IMR-90 (cell line): ENCODE measurements around the gene ANKRD44. TPM values are rescaled to one million over a fixed set of nuclear protein-coding genes. Genes with fewer than 3 reads are reported as not detected.

Source experiments
- ATAC-seq: fragments of 200-7000 bp; cut with Tn5 transposase; 2 replicates; pipeline ENCODE4 v1.9.1; 2020; ENCODE audit warnings: low read depth, mild to moderate bottlenecking, moderate library complexity
- BruUV-seq: library from RNA; stranded (reverse); fragments of 400-500 nt; replicated peaks from 2 replicates; lab custom pipeline; 2021; lab: Mats Ljungman, UMichigan
- CTCF ChIA-PET: fragments of 300-600 bp; formaldehyde crosslinking; extraction: SDS; loops from one replicate; lab custom pipeline; 2021; ENCODE audit warnings: antibody characterized with exemption; lab: Yijun Ruan, JAX
- POLR2A ChIA-PET: fragments of 300-600 bp; sonication (Branson Sonifier 250); formaldehyde crosslinking; loops from one replicate; lab custom pipeline; 2022; ENCODE audit warnings: antibody characterized with exemption; ENCODE audit not compliant: unreplicated experiment; lab: Charles Lee
- DNase-seq: peaks from one replicate; pipeline ENCODE4 v3.0.0; 2013
- H2AFZ ChIP-seq: replicated peaks from 2 replicates; pipeline ENCODE3; 2013; ENCODE audit warnings: low read length, mild to moderate bottlenecking; ENCODE audit not compliant: poor library complexity
- H2AK5ac ChIP-seq: 2 replicates; pipeline ENCODE4 v1.6.1; 2013; ENCODE audit warnings: low read depth, low read length, inconsistent platforms
- H2AK9ac ChIP-seq: replicated peaks from 2 replicates; pipeline ENCODE3; 2013; ENCODE audit warnings: mild to moderate bottlenecking, low read depth, low read length, moderate library complexity; ENCODE audit not compliant: poor library complexity
- H2BK120ac ChIP-seq: 2 replicates; pipeline ENCODE4 v1.6.1; 2013; ENCODE audit warnings: low read depth, low read length, inconsistent platforms
- H2BK15ac ChIP-seq: 3 replicates; pipeline ENCODE4 v1.6.1; 2013; ENCODE audit warnings: low read depth, low read length, inconsistent platforms
- H2BK20ac ChIP-seq: 2 replicates; pipeline ENCODE4 v1.6.1; 2013; ENCODE audit warnings: low read depth, mild to moderate bottlenecking, inconsistent platforms, low read length, moderate library complexity
- H2BK5ac ChIP-seq: 2 replicates; pipeline ENCODE4 v1.6.1; 2013; ENCODE audit warnings: mild to moderate bottlenecking, low read depth, low read length, inconsistent platforms; ENCODE audit not compliant: poor library complexity, severe bottlenecking
- H3K14ac ChIP-seq: replicated peaks from 2 replicates; pipeline ENCODE4 v1.6.1; 2013; ENCODE audit warnings: low read depth, low read length, inconsistent platforms
- H3K18ac ChIP-seq: 2 replicates; pipeline ENCODE4 v1.6.1; 2013; ENCODE audit warnings: low read depth, low read length, control low read depth
- H3K23ac ChIP-seq: 2 replicates; pipeline ENCODE4 v1.6.1; 2013; ENCODE audit warnings: low read depth, low read length, inconsistent platforms
- H3K27ac ChIP-seq: 2 replicates; pipeline ENCODE4 v1.5.1; 2013; ENCODE audit warnings: mild to moderate bottlenecking, control low read depth, low read length; ENCODE audit not compliant: insufficient read depth
- H3K27me3 ChIP-seq: 2 replicates; pipeline ENCODE4 v1.6.1; 2013; ENCODE audit warnings: low read length; ENCODE audit not compliant: control insufficient read depth, insufficient read depth
- H3K36me3 ChIP-seq: 2 replicates; pipeline ENCODE4 v1.6.1; 2013; ENCODE audit warnings: low read length, mixed read lengths; ENCODE audit not compliant: control insufficient read depth, insufficient read depth
- H3K4ac ChIP-seq: 2 replicates; pipeline ENCODE4 v1.6.1; 2013; ENCODE audit warnings: low read depth, low read length, inconsistent platforms
- H3K4me1 ChIP-seq: 2 replicates; pipeline ENCODE4 v1.6.1; 2013; ENCODE audit warnings: low read length, mixed read lengths; ENCODE audit not compliant: control insufficient read depth, insufficient read depth
- H3K4me2 ChIP-seq: 2 replicates; pipeline ENCODE4 v1.6.1; 2013; ENCODE audit warnings: low read depth, mild to moderate bottlenecking, control low read depth, low read length, moderate library complexity
- H3K4me3 ChIP-seq: 2 replicates; pipeline ENCODE4 v1.5.1; 2013; ENCODE audit warnings: low read depth, mild to moderate bottlenecking, control low read depth, low read length, moderate library complexity; ENCODE audit not compliant: insufficient read depth
- H3K56ac ChIP-seq: 2 replicates; pipeline ENCODE4 v1.6.1; 2013; ENCODE audit warnings: low read length, inconsistent platforms; ENCODE audit not compliant: insufficient read depth; ENCODE audit errors: extremely low read depth
- H3K79me1 ChIP-seq, 2 experiments: 2 replicates each; pipeline ENCODE4 v1.6.1; 2013; ENCODE audit warnings: low read length in 2 of 2, inconsistent platforms in 1 of 2, low read depth in 1 of 2
- H3K9ac ChIP-seq: 2 replicates; pipeline ENCODE4 v1.6.1; 2013; ENCODE audit warnings: low read depth, low read length, control low read depth
- H3K9me1 ChIP-seq: 2 replicates; pipeline ENCODE4 v1.6.1; 2013; ENCODE audit warnings: low read length, inconsistent platforms; ENCODE audit not compliant: insufficient read depth
- H3K9me3 ChIP-seq: 2 replicates; pipeline ENCODE4 v1.6.1; 2013; ENCODE audit warnings: low read length; ENCODE audit not compliant: control insufficient read depth, insufficient read depth
- H4K20me1 ChIP-seq: 2 replicates; pipeline ENCODE4 v1.6.1; 2013; ENCODE audit warnings: low read length, inconsistent platforms; ENCODE audit not compliant: insufficient read depth
- H4K5ac ChIP-seq: 2 replicates; pipeline ENCODE4 v1.6.1; 2013; ENCODE audit warnings: mild to moderate bottlenecking, low read depth, low read length, control low read depth
- H4K8ac ChIP-seq, 2 experiments: 2 replicates each; pipeline ENCODE4 v1.6.1; 2013; ENCODE audit warnings: low read depth in 2 of 2, low read length in 2 of 2, control low read depth in 1 of 2, inconsistent platforms in 1 of 2
- H4K91ac ChIP-seq: 2 replicates; pipeline ENCODE4 v1.6.1; 2013; ENCODE audit warnings: low read depth, low read length, inconsistent platforms; ENCODE audit not compliant: insufficient read depth
- CEBPB ChIP-seq: IDR thresholded peaks from 2 replicates; pipeline ENCODE4 v1.6.1; 2012; ENCODE audit warnings: low read depth, low read length, improper control_type of control experiment
- MAZ ChIP-seq: IDR thresholded peaks from 2 replicates; pipeline ENCODE4 v1.6.1; 2012; ENCODE audit warnings: low read depth, mild to moderate bottlenecking, low read length, improper control_type of control experiment, moderate library complexity, borderline replicate concordance
- USF2 ChIP-seq: fragments of 150-350 bp; IDR thresholded peaks from 2 replicates; pipeline ENCODE4 v1.6.1; 2017; ENCODE audit warnings: mild to moderate bottlenecking, antibody characterized with exemption, low read length, low read depth
- WGBS, 2 experiments: methylation state at CpG; one replicate each; pipeline versions ENCODE4 v1.1.5 to v1.1.7; 2013; ENCODE audit warnings: missing lambda C conversion rate in 2 of 2; ENCODE audit not compliant: insufficient read length in 1 of 2; ENCODE audit errors: extremely low coverage in 2 of 2; 5-methylcytosine and 5-hydroxymethylcytosine counted together
- dilution Hi-C: fragments of 300-500 bp; cut with HindIII; formaldehyde crosslinking; loops from one replicate; pipeline ENCODE4 v1.14.3; 2018; ENCODE audit warnings: low sequenced_read_pairs; ENCODE audit not compliant: unreplicated experiment
- in situ Hi-C: fragments of 300-500 bp; cut with MboI; formaldehyde crosslinking; loops from 3 replicates; pipeline ENCODE4 v1.14.3; 2019; ENCODE audit warnings: low sequenced_read_pairs, inconsistent platforms, mixed read lengths
- intact Hi-C: fragments of 100-400 bp; cut with micrococcal nuclease; formaldehyde crosslinking; loops from 2 replicates; pipeline ENCODE4 v1.10.0; 2022
- polyA plus RNA-seq, 3 experiments: library from polyadenylated mRNA; depleted of rRNA; stranded (reverse); fragments of >200 nt; gene quantifications; 2 replicates each; pipeline ENCODE4 v1.2.3, GENCODE V29; 2012; ENCODE audit warnings: low replicate concordance in 1 of 3
- total RNA-seq: library from RNA; depleted of rRNA; stranded (reverse); fragments of >200 nt; gene quantifications from 2 replicates; pipeline ENCODE4 v1.2.3, GENCODE V29; 2012

ANKRD44 gene
- total and polyA plus RNA-seq, 2 of the 4 experiments (the other 2 are of a cell fraction): 5.2 to 15.6 TPM

- POLR2A ChIA-PET: no interaction called here
- Histone ChIP-seq H3K4me2 (no peak overlapping the region), H3K36me3 (no peaks in the 10 kb centered on the region), H3K27ac (no peak overlapping the region), H4K20me1 (no peaks in the 10 kb centered on the region), H3K9ac (no peak overlapping the region), H2BK5ac (no peak overlapping the region), H4K8ac (no peak overlapping the region), H3K56ac (no peak overlapping the region), H3K4me3 (no peak overlapping the region), H3K18ac (no peak overlapping the region), H3K27me3 (no peaks in the 10 kb centered on the region; the same call in 1 of the 2 replicates), H3K14ac (no peak overlapping the region), H2AK5ac (no peak overlapping the region), H3K4me1 (no peaks in the 10 kb centered on the region), H4K91ac (no peak overlapping the region), H4K5ac (no peak overlapping the region), H2BK15ac (no peak overlapping the region), H3K9me1 (no peaks in the 10 kb centered on the region), H3K23ac (no peak overlapping the region), H2AFZ (no peak overlapping the region), H3K9me3 (no peaks in the 10 kb centered on the region), H2AK9ac (no peak overlapping the region), H3K79me1 (no peaks in the 10 kb centered on the region), H2BK20ac (no peak overlapping the region), H3K4ac (no peak overlapping the region), H2BK120ac (no peak overlapping the region)
- BruUV-seq: no TSS peak
- ATAC-seq (no peak), DNase-seq (no peak)
- intact Hi-C loops: no loop called here
- CTCF ChIA-PET: interaction anchor here (0.7 kb wide), 1 partner anchor 56 kb away, joined by 4 read pairs; no protein-coding TSS in a partner anchor
- in situ Hi-C loops: no loop called here
- WGBS, 2 experiments: 83% methylated on average over 1 of the region's 5 CpGs; no CpG with 5 or more reads in 1 of the 2 experiments
- dilution Hi-C loops: no loop called here
- TF ChIP-seq USF2 (no peak), CEBPB (no peak), MAZ (no peak)
Observed at GRCh38 chr2:197328461-197328860, 17.9 kb upstream of the ANKRD44 start.
